HEK293T (cell line): ENCODE data around the gene TEF.

ENCODE experiments used
- BHLHE40 ChIP-seq: fragments of 450-650 bp; IDR thresholded peaks from 2 replicates; pipeline ENCODE4 v1.6.1; 2016; ENCODE audit warnings: mild to moderate bottlenecking, moderate library complexity, borderline replicate concordance
- CTBP1 ChIP-seq: fragments of 450-650 bp; IDR thresholded peaks from 2 replicates; pipeline ENCODE4 v1.6.1; 2016; ENCODE audit warnings: borderline replicate concordance
- ELF4 ChIP-seq: fragments of 450-650 bp; IDR thresholded peaks from 2 replicates; pipeline ENCODE4 v1.6.1; 2017; ENCODE audit warnings: antibody characterized with exemption
- FOXK2 ChIP-seq: fragments of 450-650 bp; IDR thresholded peaks from 2 replicates; pipeline ENCODE4 v1.6.1; 2016; ENCODE audit warnings: mild to moderate bottlenecking
- FOXM1 ChIP-seq: fragments of 450-650 bp; IDR thresholded peaks from 2 replicates; pipeline ENCODE4 v1.6.1; 2017; ENCODE audit warnings: mild to moderate bottlenecking, borderline replicate concordance
- HDGF ChIP-seq: fragments of 450-650 bp; IDR thresholded peaks from 2 replicates; pipeline ENCODE4 v1.6.1; 2017; ENCODE audit warnings: antibody characterized with exemption, borderline replicate concordance
- L3MBTL2 ChIP-seq: fragments of 450-650 bp; conservative IDR thresholded peaks from 2 replicates; pipeline ENCODE4 v1.6.1; 2016; ENCODE audit warnings: mild to moderate bottlenecking
- LEF1 ChIP-seq: fragments of 450-650 bp; IDR thresholded peaks from 2 replicates; pipeline ENCODE4 v1.6.1; 2017; ENCODE audit warnings: mild to moderate bottlenecking, borderline replicate concordance
- NFRKB ChIP-seq: fragments of 450-650 bp; IDR thresholded peaks from 2 replicates; pipeline ENCODE4 v1.6.1; 2016; ENCODE audit warnings: mild to moderate bottlenecking, moderate library complexity
- SP1 ChIP-seq: fragments of 450-650 bp; IDR thresholded peaks from 2 replicates; pipeline ENCODE4 v1.6.1; 2017
- SUZ12 ChIP-seq: fragments of 450-650 bp; IDR thresholded peaks from 2 replicates; pipeline ENCODE4 v1.6.1; 2016; ENCODE audit warnings: mild to moderate bottlenecking
- TARDBP ChIP-seq: fragments of 450-650 bp; IDR thresholded peaks from 2 replicates; pipeline ENCODE4 v1.6.1; 2016
- ZNF384 ChIP-seq: fragments of 450-650 bp; IDR thresholded peaks from 2 replicates; pipeline ENCODE4 v1.6.1; 2016
- TF ChIP-seq, protein P1 (sequence below): fragments of 450-650 bp; IDR thresholded peaks from 2 replicates; pipeline ENCODE4 v1.6.1; 2016

DNA sequence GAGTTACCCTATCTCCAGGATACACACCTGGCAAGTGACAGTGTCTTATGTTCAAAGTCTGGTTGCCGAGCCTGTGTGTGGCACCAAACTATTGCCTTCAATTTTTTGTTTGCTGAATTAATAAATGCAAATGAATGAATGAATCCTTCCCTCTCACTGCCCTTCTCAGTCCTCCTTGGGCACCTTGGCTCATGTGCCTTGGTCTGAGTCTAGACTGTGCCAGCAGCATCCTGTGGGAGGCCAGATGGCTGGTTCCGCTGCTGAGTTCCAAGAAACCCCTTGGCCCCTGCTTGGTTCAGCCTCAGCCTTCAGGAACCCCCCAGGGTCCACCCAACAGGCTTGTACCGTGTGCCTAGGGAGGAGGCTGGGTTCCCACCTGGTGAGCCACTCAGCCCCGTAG lies 33.8 kb downstream of the TEF start:
- TF ChIP-seq FOXM1, result no peak
- no peak for TF ChIP-seq HDGF
- TF ChIP-seq SP1, result no peak
- TF ChIP-seq NFRKB, result no peak
- TF ChIP-seq BHLHE40, result no peak
- TF ChIP-seq FOXK2, result no peak
- TF ChIP-seq CTBP1, result no peak
- no peak for TF ChIP-seq ZNF384
- no peak for TF ChIP-seq SUZ12
- no peak for TF ChIP-seq ELF4
- TF ChIP-seq, protein P1, sequence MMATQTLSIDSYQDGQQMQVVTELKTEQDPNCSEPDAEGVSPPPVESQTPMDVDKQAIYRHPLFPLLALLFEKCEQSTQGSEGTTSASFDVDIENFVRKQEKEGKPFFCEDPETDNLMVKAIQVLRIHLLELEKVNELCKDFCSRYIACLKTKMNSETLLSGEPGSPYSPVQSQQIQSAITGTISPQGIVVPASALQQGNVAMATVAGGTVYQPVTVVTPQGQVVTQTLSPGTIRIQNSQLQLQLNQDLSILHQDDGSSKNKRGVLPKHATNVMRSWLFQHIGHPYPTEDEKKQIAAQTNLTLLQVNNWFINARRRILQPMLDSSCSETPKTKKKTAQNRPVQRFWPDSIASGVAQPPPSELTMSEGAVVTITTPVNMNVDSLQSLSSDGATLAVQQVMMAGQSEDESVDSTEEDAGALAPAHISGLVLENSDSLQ, result no peak
- TF ChIP-seq L3MBTL2, result no peak
- no peak for TF ChIP-seq LEF1
- TF ChIP-seq TARDBP, result no peak
